A172 (cell line): Measurements from ENCODE around the gene AHI1. TPM values are rescaled to one million over a fixed set of nuclear protein-coding genes. Genes with fewer than 3 reads are reported as not detected.
A peak's percentile ranks its signal among the peaks of the same experiment; 100 is the strongest.
"Not testable (repeated sequence)": the region's sequence is repeated elsewhere in the genome, so short reads cannot be mapped to it uniquely, and the experiment has no call there.

Experiments used
- DNase-seq: peaks from one replicate; pipeline ENCODE4 v3.0.0-alpha.2; 2015; ENCODE audit warnings: low spot score
- total RNA-seq: library from RNA; depleted of rRNA; stranded (reverse); fragments of >200 nt; shearing (Covaris generic); gene quantifications from 2 replicates; pipeline ENCODE4 v1.2.3, GENCODE V29; 2014

AHI1 gene
- total RNA-seq, 1 experiment from 2014 or later: 10.0 TPM

DNA sequence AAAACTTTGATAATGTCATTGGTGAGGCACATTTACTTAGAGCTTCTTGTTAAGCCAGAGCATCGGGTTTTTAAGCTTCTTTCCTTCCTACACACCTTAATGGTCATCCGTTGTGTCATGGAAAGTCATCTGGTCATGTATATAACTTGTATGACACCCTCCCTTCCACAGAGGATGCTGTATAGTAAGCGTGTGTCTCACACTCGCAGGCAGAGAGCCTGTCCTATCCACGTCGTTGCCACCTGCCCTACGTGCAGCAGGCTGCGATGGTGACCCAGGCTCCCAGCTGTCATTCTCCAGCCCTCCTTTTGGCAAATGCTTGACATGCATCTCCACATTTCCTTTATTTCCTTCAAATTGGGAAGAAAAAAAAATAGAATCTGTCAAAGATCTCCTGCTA, 230.9 kb downstream of the AHI1 start:
- DNase-seq: no peak

DNA sequence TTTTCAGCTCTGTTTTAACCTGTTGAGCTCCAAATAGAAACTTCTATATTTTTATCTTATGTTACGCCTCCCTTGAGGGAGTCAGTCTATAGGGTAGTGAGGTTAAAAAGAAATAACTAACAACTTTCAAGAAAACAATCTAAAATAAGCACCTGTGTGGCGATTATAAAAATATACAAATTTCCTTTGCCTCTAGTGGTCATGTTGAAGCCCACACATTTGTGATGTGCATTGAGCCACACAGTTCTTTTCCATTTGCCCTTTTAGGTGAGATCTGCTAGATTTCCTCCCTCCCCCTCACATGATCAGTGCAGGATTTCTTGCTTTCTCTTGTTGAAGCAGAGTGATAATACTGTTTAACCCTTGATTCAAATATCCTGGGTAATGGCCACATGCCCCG, 232.3 kb downstream of the AHI1 start:
- no peak for DNase-seq

DNA sequence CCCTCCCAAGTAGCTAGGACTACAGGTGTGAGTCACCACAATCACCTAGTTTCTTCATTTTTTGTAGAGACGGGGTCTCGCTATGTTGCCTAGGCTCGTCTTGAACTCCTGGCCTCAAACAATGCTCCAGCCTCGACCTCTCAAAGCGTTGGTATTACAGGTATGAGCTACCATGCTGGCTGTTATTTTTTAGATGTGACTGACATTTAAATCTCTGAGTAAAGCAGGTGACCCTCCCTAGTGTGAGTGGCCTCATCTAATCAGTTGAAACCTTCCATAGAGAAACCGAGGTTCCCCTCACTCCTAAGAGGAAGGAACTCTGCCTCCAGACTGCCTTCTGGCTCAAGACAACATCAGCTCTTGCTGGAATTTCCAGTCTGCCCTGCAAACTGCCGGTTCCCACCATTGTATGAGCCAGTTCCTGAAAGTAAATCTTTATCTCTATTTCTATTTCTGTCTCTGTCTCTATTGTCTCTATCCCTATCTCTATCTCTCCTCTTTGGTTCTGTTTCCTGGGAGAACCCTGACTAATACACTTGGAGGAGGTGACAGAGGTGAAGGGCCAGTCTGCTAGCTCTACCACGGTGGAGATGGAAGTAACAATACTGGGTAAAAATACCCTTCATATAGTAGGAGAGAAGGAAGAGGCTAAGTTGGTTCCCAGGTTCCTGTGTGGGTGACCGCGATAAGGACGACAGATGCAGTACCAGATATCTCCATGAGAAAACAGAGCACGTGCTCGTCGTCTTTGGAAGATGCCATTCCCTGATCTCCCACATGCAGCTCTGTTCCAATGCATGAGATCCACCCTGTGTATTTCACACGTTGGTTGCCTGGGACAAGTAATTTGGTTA, 235.4 kb downstream of the AHI1 start:
- no peak for DNase-seq

- DNase-seq: no peak
Observed at GRCh38 chr6:135260612-135261011, 236.9 kb downstream of the AHI1 start.

GRCh38 chr6:135258970-135259369, 238.6 kb downstream of the AHI1 start:
- no peak for DNase-seq

GRCh38 chr6:135257631-135258405, 239.7 kb downstream of the AHI1 start:
- DNase-seq: no peak

GRCh38 chr6:135256866-135257265, 240.7 kb downstream of the AHI1 start:
- DNase-seq: no peak

GRCh38 chr6:135254471-135254870, 243.1 kb downstream of the AHI1 start:
- no peak for DNase-seq

- peak; percentile 17 for DNase-seq
Observed at GRCh38 chr6:135251498-135252441, 245.8 kb downstream of the AHI1 start.

- DNase-seq: no peak
Observed at GRCh38 chr6:135250751-135251497, 246.6 kb downstream of the AHI1 start.

GRCh38 chr6:135250234-135250633, 247.3 kb downstream of the AHI1 start:
- DNase-seq: peak; percentile 19

DNA sequence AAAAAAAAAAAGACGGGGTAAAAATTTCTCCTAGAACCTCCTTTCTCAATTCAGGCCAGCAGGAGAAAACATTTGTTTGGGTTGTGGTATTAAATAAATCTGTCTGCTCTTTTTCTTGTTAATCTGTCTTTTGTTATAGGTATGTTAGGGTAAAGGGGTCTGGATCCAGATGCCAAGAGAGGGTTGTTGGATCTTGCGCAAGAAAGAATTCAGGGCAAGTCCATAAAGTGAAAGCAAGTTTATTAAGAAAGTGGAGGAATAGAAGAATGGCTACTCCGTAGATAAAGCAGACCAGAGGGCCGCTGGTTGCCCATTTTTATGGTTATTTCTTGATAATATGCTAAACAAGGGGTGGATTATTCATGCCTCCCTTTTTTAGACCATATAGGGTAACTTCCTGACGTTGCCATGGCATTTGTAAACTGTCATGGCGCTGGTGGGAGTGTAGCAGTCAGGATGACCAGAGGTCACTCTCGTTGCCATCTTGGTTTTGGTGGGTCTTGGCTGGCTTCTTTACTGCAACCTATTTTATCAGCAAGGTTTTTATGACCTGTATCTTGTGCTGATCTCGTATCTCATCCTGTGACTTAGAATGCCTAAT, 251.0 kb downstream of the AHI1 start:
- DNase-seq: not testable (repeated sequence)

DNA sequence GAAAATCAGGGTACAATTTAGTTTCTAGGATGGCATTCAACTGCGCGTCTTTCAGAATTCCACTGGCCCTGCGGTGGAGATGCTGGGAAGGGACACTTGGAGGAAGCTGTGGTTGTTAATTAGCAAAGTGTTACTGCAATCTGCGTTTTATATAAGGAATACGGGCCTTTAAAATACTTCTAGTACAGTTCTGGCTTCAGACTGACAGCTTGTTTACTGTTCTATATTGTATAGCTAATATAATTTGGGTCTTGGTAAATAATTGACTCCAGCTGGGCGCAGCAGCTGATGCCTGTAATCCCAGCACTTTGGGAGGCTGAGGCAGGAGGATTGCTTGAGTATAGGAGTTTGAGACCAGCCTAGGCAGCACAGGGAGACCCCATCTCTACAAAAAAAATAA, 252.7 kb downstream of the AHI1 start:
- no peak for DNase-seq

DNA sequence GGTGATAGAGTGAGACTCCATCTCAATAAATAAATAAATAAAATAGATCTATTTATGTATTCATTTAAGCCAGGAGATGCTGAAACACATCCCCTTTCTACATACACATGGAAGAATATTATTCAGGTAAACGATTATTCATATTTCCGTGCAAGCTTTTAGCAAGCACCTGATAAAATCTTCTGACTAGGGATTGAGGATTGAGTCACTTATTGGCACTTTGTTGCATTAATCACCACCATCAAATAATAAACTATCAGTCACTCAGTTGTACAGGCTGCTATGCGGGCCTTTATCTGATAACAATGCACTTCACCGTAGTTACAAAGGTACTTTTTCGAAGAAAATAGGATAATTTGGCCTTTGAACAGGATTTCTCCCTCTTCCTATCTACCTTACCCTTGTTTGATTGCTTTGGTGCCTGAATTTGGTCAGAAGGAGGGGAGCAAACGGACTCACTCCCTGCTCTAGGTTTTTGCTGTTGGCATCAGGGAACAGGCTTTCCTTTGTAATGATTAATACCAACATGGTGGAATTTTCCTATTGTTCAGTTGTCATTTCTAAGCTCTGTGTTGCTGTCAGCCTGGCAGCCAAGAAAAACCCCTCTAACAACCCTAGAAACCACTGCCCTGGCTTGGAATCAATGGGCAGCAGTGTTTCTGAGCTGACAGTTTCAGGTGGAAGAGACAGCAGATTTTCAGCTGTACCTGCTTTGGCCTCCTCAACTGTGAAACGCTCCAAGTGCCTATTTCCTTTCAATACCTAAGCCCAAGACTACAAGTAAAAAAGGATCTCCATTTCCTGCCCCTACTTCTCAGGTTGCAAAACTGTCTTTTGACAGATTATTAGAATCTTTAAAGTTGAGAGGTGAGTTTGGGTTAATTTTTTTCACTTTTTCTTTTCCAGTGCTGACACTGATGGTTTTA, 253.4 kb downstream of the AHI1 start:
- DNase-seq: no peak

GRCh38 chr6:135240711-135241110, 256.8 kb downstream of the AHI1 start:
- no peak for DNase-seq

DNA sequence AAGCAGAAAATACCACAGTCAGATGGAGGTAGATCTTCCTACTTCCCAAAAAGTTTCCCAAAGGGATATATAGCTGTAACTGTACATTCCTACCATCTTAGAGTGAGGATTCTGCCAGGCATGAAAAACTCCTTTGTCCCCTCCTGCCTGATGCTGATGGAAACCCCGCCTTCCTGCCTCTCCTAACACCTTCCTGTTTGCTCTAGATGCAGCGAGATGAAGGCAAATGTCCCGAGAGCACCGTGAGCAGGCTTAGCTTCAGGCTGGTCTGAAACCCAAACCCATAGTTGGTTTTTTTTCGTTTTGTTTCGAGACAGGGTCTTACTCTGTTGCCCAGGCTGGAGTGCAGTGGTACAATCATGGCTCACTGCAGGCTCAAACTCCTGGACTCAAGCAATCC, 260.8 kb downstream of the AHI1 start:
- DNase-seq: no peak

GRCh38 chr6:135236319-135236718, 261.2 kb downstream of the AHI1 start:
- DNase-seq: no peak

DNA sequence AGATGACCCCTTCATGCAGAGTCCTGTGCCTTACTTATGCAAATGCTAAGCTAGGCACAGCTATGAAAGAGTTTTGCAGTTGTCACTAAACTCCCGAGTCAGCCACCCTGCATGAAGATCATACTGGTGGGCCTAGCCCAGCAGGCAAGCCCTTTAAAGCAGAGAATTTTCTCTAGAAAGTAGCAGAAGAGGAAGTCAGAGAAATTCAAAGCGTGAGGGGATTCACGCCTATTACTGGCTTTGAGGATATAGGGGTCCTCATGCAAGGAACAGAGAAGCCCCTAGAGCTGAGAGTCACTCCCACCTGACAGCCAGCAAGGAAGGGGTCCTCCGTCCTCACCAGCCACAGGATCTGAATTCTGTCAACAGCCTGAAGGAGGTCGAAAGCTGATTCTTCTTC, 261.8 kb downstream of the AHI1 start:
- DNase-seq: no peak

- no peak for DNase-seq
Observed at GRCh38 chr6:135234492-135234780, 263.1 kb downstream of the AHI1 start.
